ENCODE measurements around the gene SLC30A3.

The SLC30A3 gene

GRCh38 chr2:27245626-27246025 lies 17.2 kb downstream of the SLC30A3 start:
- DNase-seq (ENCODE audit: low read depth): no peak
- TF ChIP-seq MAX (IDR thresholded peaks at IDR 0.05; ENCODE audit: low read depth, low read length) (no peak), POLR2A (IDR thresholded peaks at IDR 0.05; ENCODE audit: extremely low read depth, insufficient read length) (no peak), MYC (IDR thresholded peaks at IDR 0.05; ENCODE audit: low read depth, low read length) (no peak), CTCF (IDR thresholded peaks at IDR 0.05; ENCODE audit: low read depth, low read length) (no peak)
- H3K4me3 ChIP-seq (ENCODE audit: low read depth, low read length): no peak overlapping the region

- TF ChIP-seq MYC (IDR thresholded peaks at IDR 0.05; ENCODE audit: low read depth, low read length): no peak
- no peak for TF ChIP-seq POLR2A (IDR thresholded peaks at IDR 0.05; ENCODE audit: extremely low read depth, insufficient read length)
- no peak for TF ChIP-seq MAX (IDR thresholded peaks at IDR 0.05; ENCODE audit: low read depth, low read length)
- no peak for TF ChIP-seq CTCF (IDR thresholded peaks at IDR 0.05; ENCODE audit: low read depth, low read length)
- H3K4me3 ChIP-seq (ENCODE audit: low read depth, low read length): no peak overlapping the region
- DNase-seq (ENCODE audit: low read depth): no peak
These were observed 17.7 kb downstream of the SLC30A3 start for GRCh38 chr2:27245116-27245515.

GRCh38 chr2:27243391-27244130 lies 19.3 kb downstream of the SLC30A3 start:
- no peak overlapping the region for H3K4me3 ChIP-seq (ENCODE audit: low read depth, low read length)

GRCh38 chr2:27242614-27242951 lies 20.3 kb downstream of the SLC30A3 start:
- DNase-seq (ENCODE audit: low read depth): no peak
- H3K4me3 ChIP-seq (ENCODE audit: low read depth, low read length): no peak overlapping the region
- TF ChIP-seq MYC (IDR thresholded peaks at IDR 0.05; ENCODE audit: low read depth, low read length) (no peak), POLR2A (IDR thresholded peaks at IDR 0.05; ENCODE audit: extremely low read depth, insufficient read length) (no peak)

More at GRCh38 chr2:27243391-27244130, 19.3 kb downstream of the SLC30A3 start:
- TF ChIP-seq POLR2A (IDR thresholded peaks at IDR 0.05; ENCODE audit: extremely low read depth, insufficient read length) (no peak), CTCF (IDR thresholded peaks at IDR 0.05; ENCODE audit: low read depth, low read length) (no peak), MYC (IDR thresholded peaks at IDR 0.05; ENCODE audit: low read depth, low read length) (no peak), MAX (IDR thresholded peaks at IDR 0.05; ENCODE audit: low read depth, low read length) (no peak)
- no peak for DNase-seq (ENCODE audit: low read depth)

GRCh38 chr2:27241761-27242613 lies 20.9 kb downstream of the SLC30A3 start:
- DNase-seq (ENCODE audit: low read depth): no peak
- TF ChIP-seq MAX (IDR thresholded peaks at IDR 0.05; ENCODE audit: low read depth, low read length) (no peak), POLR2A (IDR thresholded peaks at IDR 0.05; ENCODE audit: extremely low read depth, insufficient read length) (no peak), MYC (IDR thresholded peaks at IDR 0.05; ENCODE audit: low read depth, low read length) (no peak), CTCF (IDR thresholded peaks at IDR 0.05; ENCODE audit: low read depth, low read length) (no peak)
- H3K4me3 ChIP-seq (ENCODE audit: low read depth, low read length): no peak overlapping the region

GRCh38 chr2:27240406-27240805 lies 22.4 kb downstream of the SLC30A3 start:
- TF ChIP-seq MAX (IDR thresholded peaks at IDR 0.05; ENCODE audit: low read depth, low read length) (no peak), MYC (IDR thresholded peaks at IDR 0.05; ENCODE audit: low read depth, low read length) (no peak), POLR2A (IDR thresholded peaks at IDR 0.05; ENCODE audit: extremely low read depth, insufficient read length) (no peak), CTCF (IDR thresholded peaks at IDR 0.05; ENCODE audit: low read depth, low read length) (no peak)
- DNase-seq (ENCODE audit: low read depth): no peak
- H3K4me3 ChIP-seq (ENCODE audit: low read depth, low read length): no peak overlapping the region

All from NB4 (cell line).